Hepatocyte (in vitro differentiated cells): ENCODE data around the gene WNK2. TPM values are rescaled to one million over a fixed set of nuclear protein-coding genes. Genes with fewer than 3 reads are reported as not detected.
"Not testable (repeated sequence)": the region's sequence is repeated elsewhere in the genome, so short reads cannot be mapped to it uniquely, and the experiment has no call there.

ENCODE experiments used
- DNase-seq: peaks from one replicate; pipeline ENCODE4 v3.0.0-alpha.2; 2016; ENCODE audit warnings: low spot score
- H2AFZ ChIP-seq: fragments of 200-600 bp; sonication (generic); 2 replicates; pipeline ENCODE4 v1.6.0; 2016; ENCODE audit warnings: antibody characterized with exemption, mild to moderate bottlenecking
- H3K27ac ChIP-seq: fragments of 200-600 bp; sonication (generic); 2 replicates; pipeline ENCODE4 v1.5.1; 2016; ENCODE audit warnings: mild to moderate bottlenecking
- H3K27me3 ChIP-seq: fragments of 200-600 bp; sonication (generic); 2 replicates; pipeline ENCODE4 v1.6.1; 2016
- H3K36me3 ChIP-seq: fragments of 200-600 bp; sonication (generic); replicated peaks from 2 replicates; pipeline ENCODE4 v1.5.1; 2016; ENCODE audit warnings: low read depth; ENCODE audit not compliant: insufficient read depth
- H3K4me1 ChIP-seq: fragments of 200-600 bp; sonication (generic); 2 replicates; pipeline ENCODE4 v1.5.1; 2016; ENCODE audit warnings: mild to moderate bottlenecking, moderate library complexity; ENCODE audit not compliant: insufficient read depth
- H3K4me2 ChIP-seq: fragments of 200-600 bp; sonication (generic); 2 replicates; pipeline ENCODE4 v1.6.0; 2016
- H3K4me3 ChIP-seq: fragments of 200-600 bp; sonication (generic); 2 replicates; pipeline ENCODE4 v1.5.1; 2016; ENCODE audit warnings: mild to moderate bottlenecking
- H3K79me2 ChIP-seq: fragments of 200-600 bp; sonication (generic); 2 replicates; pipeline ENCODE4 v1.6.0; 2017; ENCODE audit warnings: mild to moderate bottlenecking
- H3K9me2 ChIP-seq: fragments of 200-600 bp; sonication (generic); replicated peaks from 2 replicates; pipeline ENCODE4 v1.6.0; 2017; ENCODE audit warnings: mild to moderate bottlenecking; ENCODE audit not compliant: insufficient read depth
- H3K9me3 ChIP-seq: fragments of 200-600 bp; sonication (generic); 2 replicates; pipeline ENCODE4 v1.5.1; 2016; ENCODE audit warnings: low read depth, mild to moderate bottlenecking
- H4K20me1 ChIP-seq: fragments of 200-600 bp; sonication (generic); 2 replicates; pipeline ENCODE4 v1.6.0; 2016; ENCODE audit warnings: mild to moderate bottlenecking; ENCODE audit not compliant: insufficient read depth, poor library complexity, severe bottlenecking
- CTCF ChIP-seq: fragments of 200-600 bp; sonication (generic); IDR thresholded peaks from 2 replicates; pipeline ENCODE4 v1.5.1; 2016; ENCODE audit warnings: antibody characterized with exemption, mild to moderate bottlenecking; ENCODE audit not compliant: poor library complexity
- EZH2 ChIP-seq: fragments of 200-600 bp; sonication (generic); IDR thresholded peaks from 2 replicates; pipeline ENCODE4 v1.6.1; 2016; ENCODE audit warnings: antibody characterized with exemption, mild to moderate bottlenecking, borderline replicate concordance
- EZH2phosphoT487 ChIP-seq: fragments of 200-600 bp; sonication (generic); IDR thresholded peaks from one replicate; pipeline ENCODE4 v1.6.1; 2018; ENCODE audit warnings: antibody characterized with exemption, mild to moderate bottlenecking, low read depth, moderate library complexity; ENCODE audit not compliant: unreplicated experiment, severe bottlenecking
- WGBS: methylation state at CpG from one replicate; pipeline ENCODE4 v1.1.6; 2016; ENCODE audit warnings: low lambda C conversion rate; ENCODE audit errors: missing lambda C conversion rate; 5-methylcytosine and 5-hydroxymethylcytosine counted together
- polyA plus RNA-seq: library from polyadenylated mRNA; unstranded; fragments of >200 nt; fragmentation: Nextera tagmentation; extraction: Ambion mirVana; gene quantifications from 2 replicates; pipeline ENCODE4 v1.2.1, GENCODE V29; 2016
- total RNA-seq: library from RNA; depleted of rRNA; stranded (reverse); fragments of >200 nt; gene quantifications from 2 replicates; pipeline ENCODE4 v1.2.3, GENCODE V29; 2014

Gene WNK2
- total and polyA plus RNA-seq, 2 experiments from 2014 or later: 8.9 to 13.5 TPM

- Histone ChIP-seq H3K27me3 (peaks cover 48% of the 10 kb centered on the region), H3K79me2 (no peaks in the 10 kb centered on the region), H3K27ac (no peak overlapping the region), H3K36me3 (no peaks in the 10 kb centered on the region), H2AFZ (no peak overlapping the region), H3K4me1 (no peaks in the 10 kb centered on the region), H3K4me3 (no peak overlapping the region), H3K9me2 (no peaks in the 10 kb centered on the region), H3K9me3 (no peaks in the 10 kb centered on the region), H3K4me2 (no peak overlapping the region), H4K20me1 (no peaks in the 10 kb centered on the region)
- DNase-seq: no peak
- WGBS: 66% methylated on average over 9 of the region's 9 CpGs
- no peak for TF ChIP-seq EZH2phosphoT487
- TF ChIP-seq CTCF: no peak
- no peak for TF ChIP-seq EZH2
Measured at GRCh38 chr9:93343663-93344062, 159.7 kb downstream of the WNK2 start.

GRCh38 chr9:93345643-93346230 lies 161.8 kb downstream of the WNK2 start:
- TF ChIP-seq EZH2phosphoT487 (no peak), EZH2 (no peak), CTCF (no peak)
- Histone ChIP-seq H3K27me3 (peaks cover 50% of the 10 kb centered on the region), H3K36me3 (no peaks in the 10 kb centered on the region), H3K27ac (no peak overlapping the region), H3K4me3 (peak overlapping the region; percentile 39), H3K9me2 (no peaks in the 10 kb centered on the region), H3K79me2 (no peaks in the 10 kb centered on the region), H3K9me3 (no peaks in the 10 kb centered on the region), H3K4me2 (peak overlapping the region; percentile 98), H3K4me1 (no peaks in the 10 kb centered on the region), H2AFZ (peak overlapping the region; percentile 86), H4K20me1 (no peaks in the 10 kb centered on the region)
- DNase-seq: no peak
- 29% methylated on average over 19 of the region's 19 CpGs for WGBS

GRCh38 chr9:93346231-93347112 lies 162.5 kb downstream of the WNK2 start:
- Histone ChIP-seq H3K9me3 (no peaks in the 10 kb centered on the region), H4K20me1 (no peaks in the 10 kb centered on the region), H3K9me2 (no peaks in the 10 kb centered on the region), H3K36me3 (no peaks in the 10 kb centered on the region), H2AFZ (peak overlapping the region; percentile 86), H3K4me1 (no peaks in the 10 kb centered on the region), H3K27me3 (peaks cover 50% of the 10 kb centered on the region), H3K4me3 (peak overlapping the region; percentile 39), H3K4me2 (peak overlapping the region; percentile 98), H3K79me2 (no peaks in the 10 kb centered on the region), H3K27ac (no peak overlapping the region)
- peak; percentile 27 for DNase-seq
- TF ChIP-seq EZH2 (peak; percentile 96), EZH2phosphoT487 (peak; percentile 76), CTCF (no peak)
- WGBS: 8% methylated on average over 57 of the region's 66 CpGs

- H3K27me3 ChIP-seq: peaks cover 50% of the 10 kb centered on the region
- not testable (repeated sequence) for H3K27ac ChIP-seq, H3K4me1 ChIP-seq, H3K4me3 ChIP-seq, H3K9me2 ChIP-seq, H2AFZ ChIP-seq, H3K79me2 ChIP-seq, H3K4me2 ChIP-seq, DNase-seq, H4K20me1 ChIP-seq, H3K36me3 ChIP-seq, H3K9me3 ChIP-seq
- 64% methylated on average over 8 of the region's 9 CpGs for WGBS
Measured at GRCh38 chr9:93347371-93347975, 163.5 kb downstream of the WNK2 start.

GRCh38 chr9:93353413-93354310 lies 169.7 kb downstream of the WNK2 start:
- H3K4me3 ChIP-seq, H3K4me1 ChIP-seq, H4K20me1 ChIP-seq, H3K27ac ChIP-seq, DNase-seq, H3K9me3 ChIP-seq, H3K79me2 ChIP-seq, H3K27me3 ChIP-seq, H2AFZ ChIP-seq, H3K36me3 ChIP-seq, H3K4me2 ChIP-seq, H3K9me2 ChIP-seq: not testable (repeated sequence)
- WGBS: 86% methylated on average over 14 of the region's 14 CpGs
